Left lung (tissue), 10 donors: ENCODE measurements around the gene KLK1. TPM values are rescaled to one million over a fixed set of nuclear protein-coding genes. Genes with fewer than 3 reads are reported as not detected.
"Not testable (repeated sequence)": the region's sequence is repeated elsewhere in the genome, so short reads cannot be mapped to it uniquely, and the experiment has no call there.

Source experiments
- ATAC-seq: fragments of 200-7000 bp; cut with Tn5 transposase; one replicate; pipeline ENCODE4 v1.9.1; 2020; ENCODE audit warnings: moderate library complexity
- DNase-seq, 4 donors: peaks; one replicate each; pipeline ENCODE4 v3.0.0-alpha.2; 2013 to 2020
- H3K27ac ChIP-seq, 2 donors: fragments of 200-600 bp; sonication (generic) in 1 of 2; one replicate each; pipeline versions ENCODE4 v1.5.0 to v1.8.0; 2020 to 2021
- H3K27me3 ChIP-seq, 2 donors: fragments of 200-600 bp; sonication (generic) in 1 of 2; one replicate each; pipeline versions ENCODE4 v1.5.0 to v1.8.0; 2020 to 2021
- H3K36me3 ChIP-seq, 2 donors: fragments of 200-600 bp; sonication (generic) in 1 of 2; one replicate each; pipeline versions ENCODE4 v1.5.0 to v1.8.0; 2020 to 2021
- H3K4me1 ChIP-seq, 2 donors: fragments of 200-600 bp; one replicate each; pipeline ENCODE4 v1.8.0; 2021
- H3K4me3 ChIP-seq, 2 donors: fragments of 200-600 bp; sonication (generic) in 1 of 2; one replicate each; pipeline versions ENCODE4 v1.5.0 to v1.8.0; 2020 to 2021; ENCODE audit warnings: mild to moderate bottlenecking in 1 of 2
- H3K9me3 ChIP-seq, 2 donors: fragments of 200-600 bp; sonication (generic) in 1 of 2; one replicate each; pipeline versions ENCODE4 v1.5.0 to v1.8.0; 2020 to 2021
- intact Hi-C, 2 donors: fragments of 100-400 bp; cut with DNase I; formaldehyde crosslinking; loops; one replicate each; pipeline versions ENCODE4 v1.11.2 to v1.14.2; 2022
- polyA plus RNA-seq, 6 donors: library from polyadenylated mRNA; unstranded; fragments of 120-200 nt; gene quantifications; one replicate each; pipeline ENCODE4 v1.2.1, GENCODE V29; 2013; ENCODE audit not compliant: insufficient read length in 6 of 6
- total RNA-seq, 2 donors: library from RNA; stranded (reverse); fragmentation: NEBNext Ultra II Directional; extraction: Animal tissue kit (Norgen Biotek cat#: 25700); gene quantifications; one replicate each; pipeline ENCODE4 v1.2.1, GENCODE V29; 2021
- TF ChIP-seq, protein P1 (sequence below), 2 donors: fragments of 200-600 bp; sonication (generic) in 1 of 2; IDR thresholded peaks; one replicate each; pipeline versions ENCODE4 v1.5.0 to v1.8.0; 2021; ENCODE audit warnings: antibody characterized with exemption in 2 of 2
- donor health status: DM: no; HTN: yes; CAD: no.
- donor health status: DM: no; HTN: no; CAD: no.

The KLK1 gene
- total and polyA plus RNA-seq, 8 donors, result 0.29 to 0.76 (median 0.60) TPM

DNA sequence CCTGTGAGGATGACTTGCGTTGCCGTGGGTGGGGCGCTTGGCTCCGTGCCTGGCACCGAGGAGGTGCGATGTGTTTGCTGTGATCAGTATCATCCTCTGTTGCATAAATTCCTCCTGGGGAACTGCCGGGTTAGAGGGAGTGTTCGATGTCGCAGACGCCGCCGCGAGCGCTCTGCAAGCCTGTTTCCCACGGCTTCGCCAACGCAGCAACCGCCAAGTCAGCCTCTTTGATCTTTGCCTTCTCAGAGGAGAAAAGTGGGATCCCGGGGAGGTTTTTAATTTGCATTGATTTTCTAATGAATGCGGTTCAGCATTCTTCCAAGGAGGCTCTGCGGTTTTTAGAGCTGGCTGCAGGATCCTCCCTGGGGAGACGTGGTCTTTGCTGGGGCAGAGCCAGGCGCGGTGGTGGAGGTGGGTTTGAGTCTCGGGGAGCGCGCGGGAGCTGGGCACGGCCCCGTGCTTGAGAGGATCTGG is 45.7 kb downstream of the KLK1 start:
- Histone ChIP-seq H3K27me3 (peaks cover 32 to 97% of the 10 kb centered on the region in 2 donors), H3K36me3 (no peaks in the 10 kb centered on the region), H3K4me1 (no peaks in the 10 kb centered on the region), H3K4me3 (no peak overlapping the region), H3K27ac (no peak overlapping the region), H3K9me3 (peaks cover 0 to 3% of the 10 kb centered on the region in 2 donors)
- peak in 1 of 4 donors; percentile 63 for DNase-seq
- intact Hi-C loops, result no loop called here
- ATAC-seq, result no peak
- TF ChIP-seq, protein P1, sequence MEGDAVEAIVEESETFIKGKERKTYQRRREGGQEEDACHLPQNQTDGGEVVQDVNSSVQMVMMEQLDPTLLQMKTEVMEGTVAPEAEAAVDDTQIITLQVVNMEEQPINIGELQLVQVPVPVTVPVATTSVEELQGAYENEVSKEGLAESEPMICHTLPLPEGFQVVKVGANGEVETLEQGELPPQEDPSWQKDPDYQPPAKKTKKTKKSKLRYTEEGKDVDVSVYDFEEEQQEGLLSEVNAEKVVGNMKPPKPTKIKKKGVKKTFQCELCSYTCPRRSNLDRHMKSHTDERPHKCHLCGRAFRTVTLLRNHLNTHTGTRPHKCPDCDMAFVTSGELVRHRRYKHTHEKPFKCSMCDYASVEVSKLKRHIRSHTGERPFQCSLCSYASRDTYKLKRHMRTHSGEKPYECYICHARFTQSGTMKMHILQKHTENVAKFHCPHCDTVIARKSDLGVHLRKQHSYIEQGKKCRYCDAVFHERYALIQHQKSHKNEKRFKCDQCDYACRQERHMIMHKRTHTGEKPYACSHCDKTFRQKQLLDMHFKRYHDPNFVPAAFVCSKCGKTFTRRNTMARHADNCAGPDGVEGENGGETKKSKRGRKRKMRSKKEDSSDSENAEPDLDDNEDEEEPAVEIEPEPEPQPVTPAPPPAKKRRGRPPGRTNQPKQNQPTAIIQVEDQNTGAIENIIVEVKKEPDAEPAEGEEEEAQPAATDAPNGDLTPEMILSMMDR (IDR thresholded peaks at IDR 0.05), result no peak

GRCh38 chr19:50777261-50777660 is 46.3 kb downstream of the KLK1 start:
- peaks cover 32 to 91% of the 10 kb centered on the region in 2 donors for H3K27me3 ChIP-seq
- no peak overlapping the region for H3K27ac ChIP-seq
- no peaks in the 10 kb centered on the region for H3K36me3 ChIP-seq
- TF ChIP-seq, protein P1 (IDR thresholded peaks at IDR 0.05), result no peak
- H3K4me3 ChIP-seq, result no peak overlapping the region
- no peaks in the 10 kb centered on the region for H3K4me1 ChIP-seq
- peaks cover 0 to 3% of the 10 kb centered on the region in 2 donors for H3K9me3 ChIP-seq
- intact Hi-C loops, result no loop called here
- DNase-seq (no peak), ATAC-seq (no peak)

- Histone ChIP-seq H3K27me3 (peaks cover 32 to 83% of the 10 kb centered on the region in 2 donors), H3K9me3 (peaks cover 0 to 3% of the 10 kb centered on the region in 2 donors)
- intact Hi-C loops, result no loop called here
Measured at GRCh38 chr19:50776131-50776530, 47.5 kb downstream of the KLK1 start.

GRCh38 chr19:50773454-50773853 is 50.1 kb downstream of the KLK1 start:
- DNase-seq, H3K4me3 ChIP-seq, H3K9me3 ChIP-seq, H3K36me3 ChIP-seq, H3K4me1 ChIP-seq, ATAC-seq, H3K27ac ChIP-seq, intact Hi-C loops: not testable (repeated sequence)
- peaks cover 15 to 76% of the 10 kb centered on the region in 2 donors for H3K27me3 ChIP-seq

More at GRCh38 chr19:50776131-50776530, 47.5 kb downstream of the KLK1 start:
- ATAC-seq (no peak), DNase-seq (no peak)
- Histone ChIP-seq H3K36me3 (no peaks in the 10 kb centered on the region), H3K27ac (no peak overlapping the region), H3K4me3 (no peak overlapping the region), H3K4me1 (no peaks in the 10 kb centered on the region)
- TF ChIP-seq, protein P1 (IDR thresholded peaks at IDR 0.05), result no peak

DNA sequence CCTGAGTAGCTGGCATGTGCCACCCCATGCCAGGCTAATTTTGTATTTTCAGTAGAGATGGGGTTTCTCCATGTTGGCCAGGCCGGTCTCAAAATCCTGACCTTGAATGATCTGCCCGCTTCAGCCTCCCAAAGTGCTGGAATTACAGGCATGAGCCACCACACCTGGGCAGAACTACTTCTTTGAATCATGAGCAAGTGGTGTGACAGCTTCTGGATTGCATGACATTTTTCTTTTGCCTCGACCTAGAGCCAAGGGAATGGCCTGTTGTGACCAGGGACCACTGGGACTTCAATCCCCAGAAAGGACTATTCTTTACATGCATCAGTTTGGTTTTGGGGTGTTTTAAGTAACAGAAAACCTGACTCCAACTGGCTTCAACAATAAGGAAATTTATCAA is 50.7 kb downstream of the KLK1 start:
- intact Hi-C loops, result not testable (repeated sequence)

DNA sequence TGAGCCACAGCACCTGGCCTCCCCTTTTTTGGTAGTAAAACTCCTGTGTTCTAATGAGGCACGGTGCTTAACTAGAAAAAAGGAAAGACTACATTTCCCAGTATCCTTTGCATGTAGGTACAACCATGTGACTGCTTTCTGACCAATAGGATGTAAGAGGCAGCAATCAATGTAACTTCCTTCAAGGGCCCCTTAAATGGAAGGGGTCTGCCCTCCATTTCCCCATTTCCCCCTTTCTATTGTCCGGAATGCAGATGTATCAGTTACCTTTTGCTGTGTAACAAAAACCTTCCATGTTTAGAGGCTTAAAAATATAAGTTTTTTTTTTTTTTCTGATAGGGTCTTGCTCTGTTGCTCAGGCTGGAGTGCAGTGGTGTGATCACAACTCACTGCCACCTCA is 51.1 kb downstream of the KLK1 start:
- intact Hi-C loops, result no loop called here
- no peak for DNase-seq
- Histone ChIP-seq H3K27me3 (peaks cover 6 to 74% of the 10 kb centered on the region in 2 donors), H3K4me1 (no peaks in the 10 kb centered on the region), H3K36me3 (no peaks in the 10 kb centered on the region), H3K4me3 (no peak overlapping the region), H3K27ac (no peak overlapping the region), H3K9me3 (peaks cover 0 to 3% of the 10 kb centered on the region in 2 donors)
- TF ChIP-seq, protein P1 (IDR thresholded peaks at IDR 0.05), result no peak
- ATAC-seq, result no peak

More for the DNA sequence above, 50.7 kb downstream of the KLK1 start:
- H3K27me3 ChIP-seq, result peaks cover 10 to 74% of the 10 kb centered on the region in 2 donors
- not testable (repeated sequence) for ATAC-seq, H3K4me3 ChIP-seq, H3K27ac ChIP-seq, DNase-seq, H3K36me3 ChIP-seq, H3K4me1 ChIP-seq, H3K9me3 ChIP-seq
